ENCODE data around the gene L1TD1. TPM values are rescaled to one million over a fixed set of nuclear protein-coding genes. Genes with fewer than 3 reads are reported as not detected.
"Not testable (repeated sequence)": the region's sequence is repeated elsewhere in the genome, so short reads cannot be mapped to it uniquely, and the experiment has no call there.

Gene L1TD1
- polyA plus RNA-seq, 1 donor: 1.3 TPM

DNA sequence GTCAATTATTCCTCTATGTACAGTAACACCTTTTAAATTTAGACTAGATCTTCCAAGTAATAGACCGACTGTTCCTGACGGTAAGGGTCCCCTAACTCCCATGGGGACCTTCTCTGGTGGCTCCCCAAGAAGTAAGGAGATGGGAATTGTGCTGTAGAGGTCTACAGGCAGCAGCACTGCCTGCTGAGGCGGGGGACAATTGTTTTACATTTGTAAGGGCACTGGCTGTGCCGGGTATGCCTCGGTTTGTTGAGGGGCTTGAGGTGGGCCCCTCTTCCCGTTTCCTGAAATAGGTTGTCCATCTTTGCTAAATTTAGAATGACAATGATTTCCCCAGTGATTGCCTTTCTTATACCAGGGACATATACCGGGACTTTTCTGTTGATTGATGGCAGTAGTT is 13.1 kb upstream of the L1TD1 start:
- 17% methylated on average over 1 of the region's 7 CpGs for WGBS (ENCODE audit: insufficient coverage, low lambda C conversion rate)

DNA sequence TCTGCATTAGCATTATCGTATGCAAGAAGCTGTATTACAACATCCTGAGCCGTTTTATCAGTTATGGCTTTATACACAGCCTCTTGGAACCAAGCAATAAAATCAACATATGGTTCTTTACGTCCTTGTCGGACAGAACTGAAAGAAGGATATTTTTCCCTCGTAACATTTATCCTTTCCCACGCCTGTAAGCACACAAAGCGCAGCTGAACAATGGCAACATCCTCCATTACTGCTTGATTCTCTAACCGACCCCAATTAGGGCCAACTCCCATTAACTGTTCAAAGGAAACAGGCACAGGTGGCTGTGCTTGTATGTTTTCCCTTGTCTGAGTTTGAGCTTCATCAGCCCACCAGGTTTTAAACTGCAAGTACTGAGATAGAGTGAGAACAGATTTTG is 12.5 kb upstream of the L1TD1 start:
- H3K4me1 ChIP-seq (ENCODE audit: control insufficient read depth, insufficient read depth, low read length); H3K9me3 ChIP-seq (ENCODE audit: control insufficient read depth, low read depth, low read length); H3K27ac ChIP-seq (ENCODE audit: low read length); H3K36me3 ChIP-seq (ENCODE audit: control insufficient read depth, insufficient read depth, low read length); H3K4me3 ChIP-seq (ENCODE audit: low read length); H3K27me3 ChIP-seq (ENCODE audit: control insufficient read depth, insufficient read depth, low read length): not testable (repeated sequence)
- whole genome bisulfite sequencing (ENCODE audit: insufficient coverage, low lambda C conversion rate): no CpG with 5 or more reads among the region's 8 CpGs
- peak; percentile 27 to 58 for DNase-seq

More for the DNA sequence above, 13.1 kb upstream of the L1TD1 start:
- Histone ChIP-seq H3K27me3 (ENCODE audit: control insufficient read depth, insufficient read depth, low read length) (no peaks in the 10 kb centered on the region), H3K4me1 (ENCODE audit: control insufficient read depth, insufficient read depth, low read length) (no peaks in the 10 kb centered on the region), H3K4me3 (ENCODE audit: low read length) (no peak overlapping the region), H3K9me3 (ENCODE audit: control insufficient read depth, low read depth, low read length) (no peaks in the 10 kb centered on the region), H3K36me3 (ENCODE audit: control insufficient read depth, insufficient read depth, low read length) (no peaks in the 10 kb centered on the region), H3K27ac (ENCODE audit: low read length) (no peak overlapping the region)
- DNase-seq: no peak

DNA sequence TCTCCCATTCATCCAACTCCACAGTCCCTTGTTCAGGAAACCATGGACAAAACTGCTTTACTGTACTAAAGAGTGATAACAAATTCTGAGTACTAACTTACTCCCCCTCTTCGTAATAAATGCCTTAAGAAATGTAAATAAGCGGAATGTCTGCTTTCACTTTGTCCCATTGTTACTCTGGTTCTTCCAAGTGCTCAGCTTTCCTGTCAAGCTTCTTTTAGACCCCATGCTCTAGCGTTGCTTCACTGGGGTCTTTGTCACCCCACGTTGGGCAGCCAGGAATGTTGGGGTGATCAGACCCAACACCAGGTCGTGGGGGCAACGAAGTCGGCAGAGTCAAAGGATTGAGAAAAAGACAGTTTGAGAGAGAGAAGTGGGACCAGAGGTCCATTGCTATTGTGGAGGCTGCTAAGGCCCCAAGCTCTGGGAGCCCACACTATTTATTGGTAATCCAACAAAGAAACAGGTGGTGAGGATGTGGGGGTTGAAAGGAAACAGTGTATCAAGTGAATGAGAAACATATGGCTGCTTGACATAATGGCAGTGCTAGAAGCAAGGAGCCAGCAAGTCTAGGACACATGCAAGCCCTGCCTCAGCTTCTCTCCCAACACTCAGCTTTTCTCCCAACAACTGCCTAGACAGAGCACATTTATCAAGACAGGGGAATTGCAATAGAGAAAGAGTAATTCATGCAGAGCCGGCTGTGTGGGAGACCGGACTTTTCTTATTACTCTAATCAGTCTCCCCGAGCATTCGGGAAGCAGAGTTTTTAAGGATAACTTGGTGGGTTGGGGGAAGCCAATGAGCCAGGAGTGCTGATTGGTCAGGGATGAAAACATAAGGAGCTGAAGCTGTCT is 11.3 kb upstream of the L1TD1 start:
- WGBS (ENCODE audit: insufficient coverage, low lambda C conversion rate): 74% methylated on average over 3 of the region's 11 CpGs
- H3K4me1 ChIP-seq (ENCODE audit: control insufficient read depth, insufficient read depth, low read length); H3K27ac ChIP-seq (ENCODE audit: low read length); H3K4me3 ChIP-seq (ENCODE audit: low read length); H3K9me3 ChIP-seq (ENCODE audit: control insufficient read depth, low read depth, low read length); H3K27me3 ChIP-seq (ENCODE audit: control insufficient read depth, insufficient read depth, low read length); DNase-seq; H3K36me3 ChIP-seq (ENCODE audit: control insufficient read depth, insufficient read depth, low read length): not testable (repeated sequence)

DNA sequence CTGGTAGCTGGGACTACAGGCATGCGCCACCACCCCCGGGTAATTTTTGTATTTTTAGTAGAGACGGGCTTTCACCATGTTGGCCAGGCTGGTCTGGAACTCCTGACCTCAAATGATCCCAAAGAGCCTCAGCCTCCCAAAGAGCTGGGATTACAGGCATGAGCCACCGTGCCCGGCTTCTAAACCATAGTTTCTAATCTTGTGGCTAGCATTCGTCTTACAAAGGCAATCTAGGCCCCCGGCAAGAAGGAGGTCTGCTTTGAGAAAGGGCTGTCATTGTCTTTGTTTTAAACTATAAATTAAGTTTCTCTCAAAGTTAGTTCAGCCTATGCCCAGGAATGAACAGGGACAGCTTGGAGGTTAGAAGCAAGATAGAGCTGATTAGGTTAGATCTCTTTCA is 10.3 kb upstream of the L1TD1 start:
- Histone ChIP-seq H3K36me3 (ENCODE audit: control insufficient read depth, insufficient read depth, low read length) (no peaks in the 10 kb centered on the region), H3K4me1 (ENCODE audit: control insufficient read depth, insufficient read depth, low read length) (no peaks in the 10 kb centered on the region), H3K4me3 (ENCODE audit: low read length) (no peak overlapping the region), H3K27ac (ENCODE audit: low read length) (no peak overlapping the region), H3K9me3 (ENCODE audit: control insufficient read depth, low read depth, low read length) (no peaks in the 10 kb centered on the region), H3K27me3 (ENCODE audit: control insufficient read depth, insufficient read depth, low read length) (no peaks in the 10 kb centered on the region)
- no peak for DNase-seq
- WGBS (ENCODE audit: insufficient coverage, low lambda C conversion rate): no CpG with 5 or more reads among the region's 7 CpGs

DNA sequence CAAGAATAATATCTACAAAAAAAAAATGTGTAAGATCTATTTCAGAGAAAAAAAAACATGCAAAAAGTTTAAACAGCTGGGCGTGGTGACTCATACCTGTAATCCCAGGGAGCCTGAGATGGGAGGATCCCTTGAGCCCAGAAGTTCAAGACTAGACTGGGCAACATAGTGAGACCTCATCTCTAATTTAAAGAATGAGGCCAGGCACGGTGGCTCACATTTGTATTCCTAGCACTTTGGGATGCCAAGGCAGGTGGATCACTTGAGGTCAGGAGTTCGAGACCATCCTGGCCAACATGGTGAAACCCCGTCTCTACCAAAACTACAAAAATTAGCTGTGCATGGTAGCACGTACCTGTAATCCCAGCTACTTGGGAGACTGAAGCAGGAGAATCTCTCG is 9.4 kb upstream of the L1TD1 start:
- H3K9me3 ChIP-seq (ENCODE audit: control insufficient read depth, low read depth, low read length); H3K4me3 ChIP-seq (ENCODE audit: low read length); DNase-seq; H3K27me3 ChIP-seq (ENCODE audit: control insufficient read depth, insufficient read depth, low read length); H3K27ac ChIP-seq (ENCODE audit: low read length); H3K36me3 ChIP-seq (ENCODE audit: control insufficient read depth, insufficient read depth, low read length); H3K4me1 ChIP-seq (ENCODE audit: control insufficient read depth, insufficient read depth, low read length): not testable (repeated sequence)
- no CpG with 5 or more reads among the region's 6 CpGs for WGBS (ENCODE audit: insufficient coverage, low lambda C conversion rate)

DNA sequence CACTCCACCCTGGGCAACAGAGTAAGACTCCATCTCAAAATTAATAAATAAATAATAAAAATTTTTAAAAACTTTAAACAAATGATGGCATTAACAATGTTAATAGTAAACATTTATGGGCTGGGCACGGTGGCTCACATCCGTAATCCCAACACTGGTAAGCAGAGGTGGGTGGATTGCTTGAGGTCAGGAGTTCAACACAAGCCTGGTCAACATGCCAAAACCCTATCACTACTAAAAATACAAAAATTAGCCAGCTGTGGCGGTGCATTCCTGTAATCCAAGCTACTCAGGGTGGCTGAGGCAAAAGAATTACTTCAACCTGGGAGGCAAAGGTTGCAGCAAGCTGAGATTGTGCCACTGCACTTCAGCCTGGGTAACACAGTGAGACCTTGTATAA is 9.0 kb upstream of the L1TD1 start:
- Histone ChIP-seq H3K27ac (ENCODE audit: low read length) (no peak overlapping the region), H3K27me3 (ENCODE audit: control insufficient read depth, insufficient read depth, low read length) (no peaks in the 10 kb centered on the region), H3K36me3 (ENCODE audit: control insufficient read depth, insufficient read depth, low read length) (no peaks in the 10 kb centered on the region), H3K4me3 (ENCODE audit: low read length) (no peak overlapping the region), H3K4me1 (ENCODE audit: control insufficient read depth, insufficient read depth, low read length) (no peaks in the 10 kb centered on the region), H3K9me3 (ENCODE audit: control insufficient read depth, low read depth, low read length) (no peaks in the 10 kb centered on the region)
- DNase-seq: no peak
- WGBS (ENCODE audit: insufficient coverage, low lambda C conversion rate): 100% methylated on average over 1 of the region's 3 CpGs

DNA sequence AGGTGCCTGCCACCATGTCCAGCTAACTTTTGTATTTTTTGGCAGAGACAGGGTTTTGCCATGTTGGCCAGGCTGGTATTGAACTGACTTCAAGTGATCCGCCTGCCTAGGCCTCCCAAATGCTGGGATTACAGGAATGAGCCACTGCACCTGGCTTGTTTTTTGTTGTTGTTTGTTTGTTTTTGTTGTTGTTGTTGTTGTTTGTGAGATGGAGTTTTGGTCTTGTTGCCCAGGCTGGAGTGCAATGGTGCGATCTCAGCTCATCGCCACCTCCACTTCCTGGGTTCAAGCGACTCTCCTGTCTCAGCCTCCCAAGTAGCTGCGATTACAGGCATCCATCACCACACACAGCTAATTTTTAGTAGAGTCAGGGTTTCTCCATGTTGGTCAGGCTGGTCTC is 7.1 kb upstream of the L1TD1 start:
- Histone ChIP-seq H3K9me3 (ENCODE audit: control insufficient read depth, low read depth, low read length) (no peaks in the 10 kb centered on the region), H3K36me3 (ENCODE audit: control insufficient read depth, insufficient read depth, low read length) (no peaks in the 10 kb centered on the region), H3K27me3 (ENCODE audit: control insufficient read depth, insufficient read depth, low read length) (no peaks in the 10 kb centered on the region), H3K4me3 (ENCODE audit: low read length) (no peak overlapping the region), H3K4me1 (ENCODE audit: control insufficient read depth, insufficient read depth, low read length) (no peaks in the 10 kb centered on the region), H3K27ac (ENCODE audit: low read length) (no peak overlapping the region)
- DNase-seq: no peak
- no CpG with 5 or more reads among the region's 5 CpGs for WGBS (ENCODE audit: insufficient coverage, low lambda C conversion rate)

DNA sequence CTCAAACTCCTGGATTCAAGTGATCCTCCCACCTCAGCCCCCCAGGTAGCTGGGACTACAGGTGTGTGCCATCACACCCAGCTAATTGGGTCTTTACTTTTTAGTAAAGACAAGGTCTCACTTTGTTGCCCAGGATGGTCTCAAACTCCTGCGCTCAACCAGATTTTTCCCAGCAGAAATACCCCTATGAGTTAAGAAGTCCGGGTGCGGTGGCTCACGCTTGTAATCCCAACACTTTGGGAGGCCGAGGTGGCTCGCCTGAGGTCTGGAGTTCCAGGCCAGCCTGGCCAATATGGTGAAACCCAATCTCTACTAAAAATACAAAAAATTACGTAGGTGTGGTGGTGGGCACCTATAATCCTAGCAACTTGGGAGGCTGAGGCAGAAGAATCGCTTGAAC is 6.5 kb upstream of the L1TD1 start:
- Histone ChIP-seq H3K27me3 (ENCODE audit: control insufficient read depth, insufficient read depth, low read length) (no peaks in the 10 kb centered on the region), H3K36me3 (ENCODE audit: control insufficient read depth, insufficient read depth, low read length) (no peaks in the 10 kb centered on the region), H3K4me3 (ENCODE audit: low read length) (no peak overlapping the region), H3K27ac (ENCODE audit: low read length) (no peak overlapping the region), H3K4me1 (ENCODE audit: control insufficient read depth, insufficient read depth, low read length) (no peaks in the 10 kb centered on the region), H3K9me3 (ENCODE audit: control insufficient read depth, low read depth, low read length) (no peaks in the 10 kb centered on the region)
- WGBS (ENCODE audit: insufficient coverage, low lambda C conversion rate): no CpG with 5 or more reads among the region's 8 CpGs
- no peak for DNase-seq

DNA sequence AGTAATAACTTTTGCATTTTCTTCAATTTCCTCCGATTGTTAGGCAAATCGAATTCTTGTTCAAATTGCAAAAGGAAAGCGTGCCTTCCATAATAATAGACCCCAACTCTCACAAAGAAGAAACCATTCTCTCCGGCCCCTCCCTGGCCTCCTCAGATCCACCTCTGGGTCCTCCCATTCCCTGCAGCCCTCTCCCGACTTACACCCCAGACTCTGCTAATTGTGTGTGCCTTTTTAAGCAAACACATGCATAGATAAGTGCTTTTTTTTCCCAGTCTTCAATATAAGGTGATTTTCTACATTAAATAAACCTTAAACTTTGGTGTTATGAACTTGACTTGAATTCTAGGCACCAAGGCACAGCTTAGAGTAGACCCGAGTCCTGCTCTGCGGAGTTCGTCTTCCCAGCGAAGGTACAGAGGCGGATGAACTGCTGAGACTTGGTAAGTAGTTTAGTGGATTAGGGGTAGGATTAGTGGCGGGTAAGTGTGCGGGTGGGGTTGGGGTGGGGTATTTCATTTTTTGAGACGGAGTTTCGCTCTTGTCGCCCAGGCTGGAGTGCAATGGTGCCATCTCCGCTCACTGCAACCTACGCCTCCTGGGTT is 1.5 kb downstream of the L1TD1 start:
- Histone ChIP-seq H3K4me3 (ENCODE audit: low read length) (no peak overlapping the region), H3K9me3 (ENCODE audit: control insufficient read depth, low read depth, low read length) (no peaks in the 10 kb centered on the region), H3K27me3 (ENCODE audit: control insufficient read depth, insufficient read depth, low read length) (peaks cover 33% of the 10 kb centered on the region), H3K27ac (ENCODE audit: low read length) (no peak overlapping the region), H3K36me3 (ENCODE audit: control insufficient read depth, insufficient read depth, low read length) (no peaks in the 10 kb centered on the region), H3K4me1 (ENCODE audit: control insufficient read depth, insufficient read depth, low read length) (peaks cover 3% of the 10 kb centered on the region)
- no peak for DNase-seq
- 35% methylated on average over 3 of the region's 17 CpGs for WGBS (ENCODE audit: insufficient coverage, low lambda C conversion rate)

DNA sequence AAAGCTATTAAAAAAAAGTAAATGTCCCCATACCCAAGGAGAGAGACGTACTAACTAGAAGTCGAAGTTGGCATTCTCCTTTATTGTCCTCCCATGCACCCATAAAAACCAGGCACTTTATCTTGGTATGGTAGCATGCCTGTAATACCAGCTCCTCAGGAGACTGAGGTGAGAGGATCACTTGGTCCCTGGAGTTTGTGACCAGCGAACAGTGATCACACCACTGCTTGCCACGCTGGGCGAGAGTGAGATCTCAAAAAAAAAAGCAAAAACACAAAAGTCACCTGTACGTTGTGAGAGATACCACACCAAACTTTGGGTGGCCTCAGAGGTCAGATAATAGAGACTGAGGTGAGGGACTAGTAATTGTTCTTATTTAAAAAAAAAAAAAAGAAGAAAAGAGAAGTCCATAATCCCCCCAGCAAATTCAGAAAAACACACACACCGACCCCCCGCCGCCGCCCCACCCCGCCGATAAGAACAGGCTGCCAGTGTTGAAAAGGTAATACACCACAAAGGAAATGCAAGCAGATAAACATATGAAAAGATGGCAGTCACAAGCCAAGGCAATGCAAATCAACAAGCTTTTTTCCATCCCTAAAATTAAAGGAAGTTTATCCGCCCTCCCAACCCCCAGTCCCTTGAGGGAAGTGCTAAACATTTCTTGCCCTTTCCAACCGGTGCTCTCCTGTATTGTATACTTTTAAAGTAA is 3.6 kb downstream of the L1TD1 start:
- Histone ChIP-seq H3K9me3 (ENCODE audit: control insufficient read depth, low read depth, low read length) (no peaks in the 10 kb centered on the region), H3K4me1 (ENCODE audit: control insufficient read depth, insufficient read depth, low read length) (peaks cover 3% of the 10 kb centered on the region), H3K27me3 (ENCODE audit: control insufficient read depth, insufficient read depth, low read length) (peaks cover 33% of the 10 kb centered on the region), H3K36me3 (ENCODE audit: control insufficient read depth, insufficient read depth, low read length) (no peaks in the 10 kb centered on the region), H3K27ac (ENCODE audit: low read length) (no peak overlapping the region), H3K4me3 (ENCODE audit: low read length) (no peak overlapping the region)
- 23% methylated on average over 2 of the region's 14 CpGs for WGBS (ENCODE audit: insufficient coverage, low lambda C conversion rate)
- DNase-seq: no peak
